Mesendoderm (in vitro differentiated cells): ENCODE results near the gene SMIM12.

ENCODE experiments used
- DNase-seq: peaks from one replicate; pipeline ENCODE4 v3.0.0; 2013
- H2AK5ac ChIP-seq: 2 replicates; pipeline ENCODE4 v1.6.1; 2013; ENCODE audit warnings: low read length, inconsistent platforms
- H2BK120ac ChIP-seq: 2 replicates; pipeline ENCODE4 v1.6.1; 2013; ENCODE audit warnings: low read depth, mild to moderate bottlenecking, low read length, moderate library complexity, mixed read lengths
- H2BK15ac ChIP-seq: replicated peaks from 2 replicates; pipeline ENCODE4 v1.6.1; 2013; ENCODE audit warnings: low read depth, mild to moderate bottlenecking, moderate library complexity
- H2BK5ac ChIP-seq: 2 replicates; pipeline ENCODE4 v1.6.1; 2013; ENCODE audit warnings: low read length, inconsistent platforms
- H3K18ac ChIP-seq: 2 replicates; pipeline ENCODE4 v1.6.1; 2013; ENCODE audit warnings: mild to moderate bottlenecking, low read length, mixed read lengths
- H3K23ac ChIP-seq: one replicate; pipeline ENCODE4 v1.6.1; 2013; ENCODE audit warnings: low read length
- H3K27ac ChIP-seq: 2 replicates; pipeline ENCODE4 v1.5.1; 2013; ENCODE audit warnings: low read depth, mild to moderate bottlenecking, inconsistent platforms, low read length, moderate library complexity
- H3K27me3 ChIP-seq: 2 replicates; pipeline ENCODE4 v1.6.1; 2013; ENCODE audit warnings: low read length, control low read depth, mild to moderate bottlenecking, inconsistent platforms; ENCODE audit not compliant: insufficient read depth, poor library complexity
- H3K36me3 ChIP-seq: 2 replicates; pipeline ENCODE4 v1.6.1; 2013; ENCODE audit warnings: low read length, inconsistent platforms; ENCODE audit not compliant: control insufficient read depth, insufficient read depth
- H3K4ac ChIP-seq: one replicate; pipeline ENCODE4 v1.6.1; 2013; ENCODE audit warnings: low read depth, mild to moderate bottlenecking, low read length, moderate library complexity
- H3K4me1 ChIP-seq: 2 replicates; pipeline ENCODE4 v1.6.1; 2013; ENCODE audit warnings: low read depth, low read length, inconsistent platforms; ENCODE audit not compliant: control insufficient read depth
- H3K4me2 ChIP-seq: 2 replicates; pipeline ENCODE4 v1.6.1; 2013; ENCODE audit warnings: low read length
- H3K4me3 ChIP-seq: 2 replicates; pipeline ENCODE4 v1.5.1; 2013; ENCODE audit warnings: mild to moderate bottlenecking, low read length
- H3K56ac ChIP-seq: one replicate; pipeline ENCODE4 v1.6.1; 2013; ENCODE audit warnings: low read length
- H3K79me1 ChIP-seq: 2 replicates; pipeline ENCODE4 v1.6.1; 2013; ENCODE audit warnings: low read length, inconsistent platforms
- H3K79me2 ChIP-seq: 2 replicates; pipeline ENCODE4 v1.6.1; 2013; ENCODE audit warnings: mild to moderate bottlenecking, low read length; ENCODE audit not compliant: control insufficient read depth, insufficient read depth
- H3K9ac ChIP-seq: 2 replicates; pipeline ENCODE4 v1.6.1; 2013; ENCODE audit warnings: low read length, inconsistent platforms
- H4K5ac ChIP-seq: one replicate; pipeline ENCODE4 v1.6.1; 2013; ENCODE audit warnings: low read length
- H4K8ac ChIP-seq: one replicate; pipeline ENCODE4 v1.6.1; 2013; ENCODE audit warnings: low read depth, mild to moderate bottlenecking, control low read depth, low read length, moderate library complexity
- WGBS: extraction: QIAGEN DNeasy Blood & Tissue Kit; methylation state at CpG from one replicate; pipeline ENCODE4 v1.1.7; 2013; ENCODE audit warnings: low lambda C conversion rate, missing lambda C conversion rate; ENCODE audit not compliant: insufficient coverage; ENCODE audit errors: extremely low coverage; 5-methylcytosine and 5-hydroxymethylcytosine counted together

The SMIM12 gene

DNA sequence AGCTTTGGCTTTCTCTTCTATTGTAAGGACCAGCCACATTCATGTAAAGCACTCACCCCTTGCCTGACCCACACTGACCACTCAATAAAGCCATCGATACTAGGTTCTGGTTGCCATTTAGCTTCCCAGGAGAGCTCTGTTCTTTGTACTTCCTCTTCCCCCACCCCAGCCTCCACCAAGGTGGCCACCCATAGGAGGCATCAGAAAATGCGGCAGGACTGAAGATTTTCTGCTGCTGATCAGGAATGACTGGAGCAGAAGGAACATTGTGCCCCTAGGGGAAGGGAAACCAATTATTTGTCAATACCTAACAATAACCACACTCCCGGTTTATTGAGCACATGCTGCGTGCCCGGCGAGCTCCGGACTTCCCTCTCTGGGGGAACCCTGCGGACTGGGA is 5.2 kb upstream of the SMIM12 start:
- no peaks in the 10 kb centered on the region for H3K79me1 ChIP-seq
- H3K79me2 ChIP-seq, result no peaks in the 10 kb centered on the region
- no CpG with 5 or more reads among the region's 8 CpGs for WGBS
- H3K36me3 ChIP-seq, result no peaks in the 10 kb centered on the region
- H3K4me3 ChIP-seq, result no peak overlapping the region
- no peak overlapping the region for H3K56ac ChIP-seq
- H3K4me2 ChIP-seq, result no peak overlapping the region
- no peak overlapping the region for H3K18ac ChIP-seq
- H3K9ac ChIP-seq, result no peak overlapping the region
- no peak overlapping the region for H3K27ac ChIP-seq
- no peaks in the 10 kb centered on the region for H3K27me3 ChIP-seq
- no peak overlapping the region for H2BK120ac ChIP-seq
- no peaks in the 10 kb centered on the region for H3K4me1 ChIP-seq
- H3K4ac ChIP-seq, result no peak overlapping the region
- no peak overlapping the region for H2AK5ac ChIP-seq
- no peak overlapping the region for H3K23ac ChIP-seq
- H4K5ac ChIP-seq, result no peak overlapping the region
- no peak for DNase-seq
- H2BK15ac ChIP-seq, result no peak overlapping the region
- no peak overlapping the region for H2BK5ac ChIP-seq
- H4K8ac ChIP-seq, result no peak overlapping the region

- Histone ChIP-seq H3K23ac (no peak overlapping the region), H3K4me3 (no peak overlapping the region), H2BK5ac (no peak overlapping the region), H3K27ac (no peak overlapping the region), H3K36me3 (no peaks in the 10 kb centered on the region), H3K27me3 (no peaks in the 10 kb centered on the region), H3K9ac (no peak overlapping the region), H2BK15ac (no peak overlapping the region), H3K79me1 (peaks cover 9% of the 10 kb centered on the region), H3K56ac (no peak overlapping the region), H3K18ac (no peak overlapping the region), H4K8ac (no peak overlapping the region), H3K79me2 (peaks cover 9% of the 10 kb centered on the region), H3K4ac (no peak overlapping the region), H3K4me1 (peaks cover 1% of the 10 kb centered on the region), H4K5ac (no peak overlapping the region), H2AK5ac (no peak overlapping the region), H2BK120ac (no peak overlapping the region), H3K4me2 (no peak overlapping the region)
- DNase-seq, result no peak
Observed at GRCh38 chr1:34863501-34863900, 4.0 kb upstream of the SMIM12 start.

GRCh38 chr1:34858901-34859445 is 576 bp downstream of the SMIM12 start:
- H3K4ac ChIP-seq, result no peak overlapping the region
- no peaks in the 10 kb centered on the region for H3K27me3 ChIP-seq
- H3K79me1 ChIP-seq, result peaks cover 20% of the 10 kb centered on the region
- peak overlapping the region; percentile 91 for H3K4me3 ChIP-seq
- no peak overlapping the region for H2BK5ac ChIP-seq
- no CpG with 5 or more reads among the region's 15 CpGs for WGBS
- H3K56ac ChIP-seq, result peak overlapping the region; percentile 94
- peak overlapping the region; percentile 95 for H3K9ac ChIP-seq
- no peak for DNase-seq
- H3K4me1 ChIP-seq, result peaks cover 1% of the 10 kb centered on the region
- no peak overlapping the region for H2AK5ac ChIP-seq
- no peak overlapping the region for H2BK15ac ChIP-seq
- H3K79me2 ChIP-seq, result peaks cover 22% of the 10 kb centered on the region
- no peak overlapping the region for H3K27ac ChIP-seq
- H2BK120ac ChIP-seq, result no peak overlapping the region
- no peak overlapping the region for H4K5ac ChIP-seq
- H3K23ac ChIP-seq, result peak overlapping the region; percentile 66
- H3K4me2 ChIP-seq, result peak overlapping the region; percentile 60
- no peak overlapping the region for H4K8ac ChIP-seq
- no peak overlapping the region for H3K18ac ChIP-seq
- peaks cover 4% of the 10 kb centered on the region for H3K36me3 ChIP-seq

DNA sequence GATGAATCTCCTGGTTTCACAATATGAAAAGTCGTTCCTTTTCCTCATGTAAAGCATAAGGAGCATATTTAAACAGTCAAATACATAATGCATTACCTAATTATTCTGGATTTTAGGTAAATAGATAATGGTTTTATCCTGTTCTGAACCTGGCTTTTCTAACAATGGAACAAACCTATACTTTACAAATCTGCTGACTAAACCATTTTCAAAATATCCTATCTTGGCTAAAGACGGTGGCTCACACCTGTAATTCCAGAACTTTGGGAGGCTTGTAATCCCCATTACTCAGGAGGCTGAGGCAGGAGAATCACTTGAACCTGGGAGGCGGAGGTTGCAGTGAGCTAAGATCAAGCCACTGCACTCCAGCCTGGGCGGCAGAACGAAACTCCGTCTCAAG is 2.9 kb downstream of the SMIM12 start:
- no peak overlapping the region for H2BK120ac ChIP-seq
- H3K4me3 ChIP-seq, result no peak overlapping the region
- peaks cover 22% of the 10 kb centered on the region for H3K79me2 ChIP-seq
- H3K4me2 ChIP-seq, result no peak overlapping the region
- WGBS, result no CpG with 5 or more reads among the region's 6 CpGs
- peaks cover 4% of the 10 kb centered on the region for H3K36me3 ChIP-seq
- no peak overlapping the region for H2BK15ac ChIP-seq
- no peak overlapping the region for H3K27ac ChIP-seq
- H4K5ac ChIP-seq, result no peak overlapping the region
- no peak overlapping the region for H3K9ac ChIP-seq
- H3K18ac ChIP-seq, result no peak overlapping the region
- no peak overlapping the region for H3K56ac ChIP-seq
- H2AK5ac ChIP-seq, result no peak overlapping the region
- H3K27me3 ChIP-seq, result no peaks in the 10 kb centered on the region
- H3K4me1 ChIP-seq, result peaks cover 1% of the 10 kb centered on the region
- no peak for DNase-seq
- peaks cover 22% of the 10 kb centered on the region for H3K79me1 ChIP-seq
- no peak overlapping the region for H3K23ac ChIP-seq
- no peak overlapping the region for H3K4ac ChIP-seq
- no peak overlapping the region for H4K8ac ChIP-seq
- H2BK5ac ChIP-seq, result no peak overlapping the region

GRCh38 chr1:34852677-34853217 is 6.8 kb downstream of the SMIM12 start:
- H3K4me3 ChIP-seq, result no peak overlapping the region
- H2BK5ac ChIP-seq, result no peak overlapping the region
- no peak overlapping the region for H2AK5ac ChIP-seq
- peaks cover 2% of the 10 kb centered on the region for H3K4me1 ChIP-seq
- DNase-seq, result peak; percentile 99
- H3K79me2 ChIP-seq, result peaks cover 5% of the 10 kb centered on the region
- H3K27ac ChIP-seq, result no peak overlapping the region
- H3K36me3 ChIP-seq, result peaks cover 4% of the 10 kb centered on the region
- H3K23ac ChIP-seq, result no peak overlapping the region
- no peak overlapping the region for H3K4me2 ChIP-seq
- no CpG with 5 or more reads among the region's 6 CpGs for WGBS
- H2BK15ac ChIP-seq, result no peak overlapping the region
- H3K56ac ChIP-seq, result no peak overlapping the region
- no peak overlapping the region for H3K18ac ChIP-seq
- H3K27me3 ChIP-seq, result no peaks in the 10 kb centered on the region
- H4K8ac ChIP-seq, result no peak overlapping the region
- no peak overlapping the region for H2BK120ac ChIP-seq
- no peak overlapping the region for H4K5ac ChIP-seq
- H3K9ac ChIP-seq, result no peak overlapping the region
- H3K4ac ChIP-seq, result no peak overlapping the region
- peaks cover 16% of the 10 kb centered on the region for H3K79me1 ChIP-seq
